ENCODE measurements around the gene PTGER1. TPM values are rescaled to one million over a fixed set of nuclear protein-coding genes. Genes with fewer than 3 reads are reported as not detected.

PTGER1 gene
- total and polyA plus RNA-seq, 10 of the 15 experiments (the other 5 are each of a cell fraction or from before 2014, with no cell fraction given): not detected

DNA sequence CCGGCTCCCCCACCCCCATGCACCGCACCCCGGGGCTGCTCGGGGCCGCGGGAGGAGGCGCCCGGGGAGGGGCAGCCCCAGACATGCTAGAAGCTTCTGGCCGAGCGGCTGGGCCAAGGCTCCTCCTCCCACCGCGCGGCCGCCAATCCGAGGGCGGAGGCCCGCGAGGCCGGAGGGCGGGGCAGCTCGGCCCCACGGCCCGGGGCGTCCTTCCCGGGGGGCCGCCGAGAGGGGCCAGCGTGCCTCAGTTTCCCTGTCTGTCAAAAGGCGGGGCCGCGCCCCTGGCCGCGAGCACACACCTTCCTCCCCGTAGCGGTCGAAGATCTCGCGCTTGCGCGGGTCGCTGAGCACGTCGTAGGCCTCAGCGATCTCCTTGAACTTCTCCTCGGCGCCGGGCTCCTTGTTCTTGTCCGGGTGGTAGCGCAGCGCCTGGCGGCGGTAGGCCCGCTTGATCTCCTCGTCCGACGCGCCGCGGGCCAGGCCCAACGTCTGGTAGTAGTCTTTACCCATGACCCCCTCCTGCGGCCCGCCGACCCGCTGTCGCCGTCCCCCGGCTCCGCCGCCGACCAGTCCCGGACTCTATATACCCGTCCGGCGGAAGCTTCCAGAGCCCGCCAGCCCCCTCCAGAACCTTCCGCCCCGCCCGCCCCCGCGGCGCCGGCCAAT is 42.8 kb upstream of the PTGER1 start, which contains the start of gene DNAJB1 (continued):
- TF ChIP-seq PKNOX1 (IDR thresholded peaks at IDR 0.05) (peak; percentile 45; the same call in 1 of the 2 replicates), FOXM1 (IDR thresholded peaks at IDR 0.05; ENCODE audit: low read depth, low read length) (no peak), CHD4 (IDR thresholded peaks at IDR 0.05) (no peak), NFYB (IDR thresholded peaks at IDR 0.05; ENCODE audit: insufficient read depth, low read depth, low read length) (peak; percentile 67), NFIC (IDR thresholded peaks at IDR 0.05; ENCODE audit: low read depth, low read length) (no peak), EED (IDR thresholded peaks at IDR 0.05; ENCODE audit: low read depth) (no peak), SMARCA5 (IDR thresholded peaks at IDR 0.05) (peak; percentile 92), JUND (IDR thresholded peaks at IDR 0.05; ENCODE audit: low read depth, low read length) (no peak), SMAD5 (IDR thresholded peaks at IDR 0.05; ENCODE audit: low read depth) (peak; percentile 52; the same call in 1 of the 2 replicates), NR2C1 (IDR thresholded peaks at IDR 0.05) (peak; percentile 5; the same call in 1 of the 2 replicates), POLR2A (IDR thresholded peaks at IDR 0.05; ENCODE audit: low read depth, low read length) (peak; percentile 92), CUX1 (IDR thresholded peaks at IDR 0.05; ENCODE audit: insufficient replicate concordance, low read depth, low read length) (no peak), YY1 (IDR thresholded peaks at IDR 0.05; ENCODE audit: low read depth, low read length) (peak; percentile 43; the same call in 1 of the 2 replicates), CBX5 (IDR thresholded peaks at IDR 0.05; ENCODE audit: low read depth) (0 out of 2 replicates have a peak, but pooled peaks have one; percentile 25), IKZF2 (IDR thresholded peaks at IDR 0.05) (no peak), STAT1 (conservative IDR thresholded peaks at IDR 0.05) (no peak), GABPA (IDR thresholded peaks at IDR 0.05; ENCODE audit: low read depth) (no peak), ELK1 (IDR thresholded peaks at IDR 0.05; ENCODE audit: low read depth, low read length) (no peak), HDAC2 (IDR thresholded peaks at IDR 0.05) (no peak)
- TF ChIP-seq, protein P1, sequence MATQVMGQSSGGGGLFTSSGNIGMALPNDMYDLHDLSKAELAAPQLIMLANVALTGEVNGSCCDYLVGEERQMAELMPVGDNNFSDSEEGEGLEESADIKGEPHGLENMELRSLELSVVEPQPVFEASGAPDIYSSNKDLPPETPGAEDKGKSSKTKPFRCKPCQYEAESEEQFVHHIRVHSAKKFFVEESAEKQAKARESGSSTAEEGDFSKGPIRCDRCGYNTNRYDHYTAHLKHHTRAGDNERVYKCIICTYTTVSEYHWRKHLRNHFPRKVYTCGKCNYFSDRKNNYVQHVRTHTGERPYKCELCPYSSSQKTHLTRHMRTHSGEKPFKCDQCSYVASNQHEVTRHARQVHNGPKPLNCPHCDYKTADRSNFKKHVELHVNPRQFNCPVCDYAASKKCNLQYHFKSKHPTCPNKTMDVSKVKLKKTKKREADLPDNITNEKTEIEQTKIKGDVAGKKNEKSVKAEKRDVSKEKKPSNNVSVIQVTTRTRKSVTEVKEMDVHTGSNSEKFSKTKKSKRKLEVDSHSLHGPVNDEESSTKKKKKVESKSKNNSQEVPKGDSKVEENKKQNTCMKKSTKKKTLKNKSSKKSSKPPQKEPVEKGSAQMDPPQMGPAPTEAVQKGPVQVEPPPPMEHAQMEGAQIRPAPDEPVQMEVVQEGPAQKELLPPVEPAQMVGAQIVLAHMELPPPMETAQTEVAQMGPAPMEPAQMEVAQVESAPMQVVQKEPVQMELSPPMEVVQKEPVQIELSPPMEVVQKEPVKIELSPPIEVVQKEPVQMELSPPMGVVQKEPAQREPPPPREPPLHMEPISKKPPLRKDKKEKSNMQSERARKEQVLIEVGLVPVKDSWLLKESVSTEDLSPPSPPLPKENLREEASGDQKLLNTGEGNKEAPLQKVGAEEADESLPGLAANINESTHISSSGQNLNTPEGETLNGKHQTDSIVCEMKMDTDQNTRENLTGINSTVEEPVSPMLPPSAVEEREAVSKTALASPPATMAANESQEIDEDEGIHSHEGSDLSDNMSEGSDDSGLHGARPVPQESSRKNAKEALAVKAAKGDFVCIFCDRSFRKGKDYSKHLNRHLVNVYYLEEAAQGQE (IDR thresholded peaks at IDR 0.05; ENCODE audit: low read depth, low read length): no peak

Data from GM12878 (cell line).